ENCODE data around the gene LMNA.
"Not testable (repeated sequence)": the region's sequence is repeated elsewhere in the genome, so short reads cannot be mapped to it uniquely, and the experiment has no call there.

LMNA gene

GRCh38 chr1:156108664-156109241 is 5.8 kb upstream of the LMNA start:
- no peaks in the 10 kb centered on the region for H3K9me3 ChIP-seq (ENCODE audit: control insufficient read depth in 1 of 2, low read length in 2 of 2)
- peaks cover 21 to 46% of the 10 kb centered on the region in 2 donors for H3K4me1 ChIP-seq (ENCODE audit: control insufficient read depth in 1 of 2, insufficient read depth in 2 of 2, low read length in 2 of 2)
- no peak overlapping the region for H3K27ac ChIP-seq (ENCODE audit: low read length)
- peaks cover 0 to 5% of the 10 kb centered on the region in 2 donors for H3K36me3 ChIP-seq (ENCODE audit: control insufficient read depth in 1 of 2, insufficient read depth in 2 of 2, low read length in 2 of 2)
- H3K27me3 ChIP-seq (ENCODE audit: low read depth, low read length), result no peaks in the 10 kb centered on the region
- H3K4me3 ChIP-seq (ENCODE audit: low read depth in 1 of 2, low read length in 2 of 2), result no peak overlapping the region

DNA sequence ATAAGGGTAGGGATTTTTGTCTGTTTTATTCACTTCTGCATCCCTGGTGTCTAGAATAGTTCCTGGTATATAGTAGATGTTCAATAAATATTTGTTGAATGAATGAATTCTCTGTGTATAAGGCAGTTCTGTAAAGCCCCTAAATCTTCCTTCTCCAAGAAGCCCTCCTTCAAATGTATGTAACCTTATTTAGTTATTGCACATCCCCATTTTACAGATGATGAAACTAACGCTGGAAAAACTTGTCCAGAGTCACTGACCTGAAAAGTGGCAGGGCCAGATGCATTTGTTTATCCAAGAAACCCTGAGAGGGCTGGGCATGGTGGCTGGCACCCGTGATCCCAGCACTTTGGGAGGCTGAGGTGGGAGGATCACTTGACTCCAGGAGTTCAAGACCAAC is 4.3 kb upstream of the LMNA start:
- Histone ChIP-seq H3K27me3 (ENCODE audit: low read depth, low read length) (no peaks in the 10 kb centered on the region), H3K4me3 (ENCODE audit: low read depth in 1 of 2, low read length in 2 of 2) (no peak overlapping the region), H3K27ac (ENCODE audit: low read length) (no peak overlapping the region), H3K36me3 (ENCODE audit: control insufficient read depth in 1 of 2, insufficient read depth in 2 of 2, low read length in 2 of 2) (peaks cover 0 to 13% of the 10 kb centered on the region in 2 donors), H3K4me1 (ENCODE audit: control insufficient read depth in 1 of 2, insufficient read depth in 2 of 2, low read length in 2 of 2) (peaks cover 9 to 34% of the 10 kb centered on the region in 2 donors), H3K9me3 (ENCODE audit: control insufficient read depth in 1 of 2, low read length in 2 of 2) (no peaks in the 10 kb centered on the region)

DNA sequence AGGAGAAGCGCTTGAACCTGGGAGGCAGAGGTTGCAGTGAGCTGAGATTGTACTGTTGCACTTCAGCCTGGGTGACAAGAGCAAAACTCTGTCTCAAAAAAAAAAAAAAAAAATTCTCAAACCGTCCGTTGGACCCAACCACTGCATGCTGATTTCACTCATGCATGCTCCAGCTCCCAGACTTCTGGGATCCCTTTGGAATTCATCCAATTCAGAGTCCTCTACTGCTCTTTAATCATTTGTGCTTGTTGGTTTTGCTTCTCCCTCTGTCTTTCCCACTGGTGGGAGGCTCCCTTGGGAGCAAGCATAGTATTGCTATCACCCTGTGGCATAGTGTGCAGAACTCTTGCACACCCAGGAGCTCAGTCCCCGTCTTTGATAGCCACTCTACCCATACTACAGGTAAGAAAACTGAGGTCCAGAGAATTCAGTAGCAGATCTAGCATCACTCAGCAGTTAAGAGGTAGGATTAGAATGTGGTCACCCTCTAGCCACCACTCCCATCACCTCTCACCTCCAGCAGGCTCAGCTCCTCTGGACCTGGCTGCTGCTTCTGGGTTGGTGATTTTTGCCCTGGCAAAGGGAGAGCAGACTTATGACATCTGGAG is 3.1 kb upstream of the LMNA start:
- H3K27me3 ChIP-seq (ENCODE audit: low read depth, low read length), result no peaks in the 10 kb centered on the region
- H3K27ac ChIP-seq (ENCODE audit: low read length), result no peak overlapping the region
- H3K4me1 ChIP-seq (ENCODE audit: control insufficient read depth in 1 of 2, insufficient read depth in 2 of 2, low read length in 2 of 2), result peaks cover 5 to 24% of the 10 kb centered on the region in 2 donors

GRCh38 chr1:156112276-156113137 is 2.0 kb upstream of the LMNA start:
- Histone ChIP-seq H3K36me3 (ENCODE audit: control insufficient read depth in 1 of 2, insufficient read depth in 2 of 2, low read length in 2 of 2) (peaks cover 0 to 15% of the 10 kb centered on the region in 2 donors), H3K4me3 (ENCODE audit: low read depth in 1 of 2, low read length in 2 of 2) (no peak overlapping the region), H3K4me1 (ENCODE audit: control insufficient read depth in 1 of 2, insufficient read depth in 2 of 2, low read length in 2 of 2) (peaks cover 5 to 16% of the 10 kb centered on the region in 2 donors), H3K9me3 (ENCODE audit: control insufficient read depth in 1 of 2, low read length in 2 of 2) (no peaks in the 10 kb centered on the region), H3K27me3 (ENCODE audit: low read depth, low read length) (no peaks in the 10 kb centered on the region), H3K27ac (ENCODE audit: low read length) (no peak overlapping the region)

More for the DNA sequence above, 3.1 kb upstream of the LMNA start:
- H3K4me3 ChIP-seq (ENCODE audit: low read depth in 1 of 2, low read length in 2 of 2), result no peak overlapping the region
- H3K36me3 ChIP-seq (ENCODE audit: control insufficient read depth in 1 of 2, insufficient read depth in 2 of 2, low read length in 2 of 2), result peaks cover 0 to 18% of the 10 kb centered on the region in 2 donors
- no peaks in the 10 kb centered on the region for H3K9me3 ChIP-seq (ENCODE audit: control insufficient read depth in 1 of 2, low read length in 2 of 2)

DNA sequence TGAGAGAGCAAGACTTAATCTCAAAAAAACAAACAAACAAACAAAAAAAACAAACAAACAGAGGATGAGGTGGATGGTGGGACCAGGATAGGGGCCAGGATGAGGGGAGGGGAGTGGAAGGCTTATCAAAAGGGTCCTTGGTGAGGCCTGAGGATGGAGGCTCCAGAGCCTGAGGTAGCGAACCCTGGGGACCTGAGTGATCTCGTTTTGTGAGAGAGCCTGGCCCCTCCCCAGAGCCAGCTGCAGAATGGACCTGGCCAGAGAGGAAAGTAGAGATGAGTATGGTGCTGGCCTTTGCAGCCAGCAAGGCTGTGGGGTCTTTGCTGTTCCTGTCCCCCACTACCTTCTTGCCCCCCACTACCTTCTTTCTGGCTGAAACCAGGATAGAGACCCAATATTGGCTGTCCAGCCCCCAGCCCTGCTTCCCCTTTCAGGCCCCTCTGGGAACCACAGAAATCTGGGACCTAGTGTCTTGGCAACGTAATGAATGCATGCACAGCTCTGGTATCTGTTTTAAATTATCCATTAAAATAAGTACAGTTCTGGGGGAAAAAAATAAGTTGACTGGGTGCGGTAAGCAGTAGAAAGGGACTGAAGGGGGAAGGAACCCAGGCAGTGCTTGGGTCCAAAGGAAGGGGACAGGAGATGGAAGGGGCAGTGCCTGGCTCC is 1.1 kb upstream of the LMNA start:
- H3K9me3 ChIP-seq (ENCODE audit: control insufficient read depth in 1 of 2, low read length in 2 of 2), result no peaks in the 10 kb centered on the region
- peaks cover 0 to 21% of the 10 kb centered on the region in 2 donors for H3K36me3 ChIP-seq (ENCODE audit: control insufficient read depth in 1 of 2, insufficient read depth in 2 of 2, low read length in 2 of 2)
- H3K4me3 ChIP-seq (ENCODE audit: low read depth in 1 of 2, low read length in 2 of 2), result peak overlapping the region in 1 of 2 donors; percentile 92
- no peaks in the 10 kb centered on the region for H3K27me3 ChIP-seq (ENCODE audit: low read depth, low read length)
- H3K27ac ChIP-seq (ENCODE audit: low read length), result peak overlapping the region; percentile 98
- H3K4me1 ChIP-seq (ENCODE audit: control insufficient read depth in 1 of 2, insufficient read depth in 2 of 2, low read length in 2 of 2), result peaks cover 5 to 21% of the 10 kb centered on the region in 2 donors

- Histone ChIP-seq H3K27me3 (ENCODE audit: low read depth, low read length) (no peaks in the 10 kb centered on the region), H3K4me3 (ENCODE audit: low read depth in 1 of 2, low read length in 2 of 2) (peak overlapping the region; percentile 92 to 99), H3K36me3 (ENCODE audit: control insufficient read depth in 1 of 2, insufficient read depth in 2 of 2, low read length in 2 of 2) (peaks cover 2 to 24% of the 10 kb centered on the region in 2 donors), H3K9me3 (ENCODE audit: control insufficient read depth in 1 of 2, low read length in 2 of 2) (no peaks in the 10 kb centered on the region), H3K27ac (ENCODE audit: low read length) (peak overlapping the region; percentile 98), H3K4me1 (ENCODE audit: control insufficient read depth in 1 of 2, insufficient read depth in 2 of 2, low read length in 2 of 2) (peaks cover 8 to 36% of the 10 kb centered on the region in 2 donors)
These were observed 505 bp downstream of the LMNA start for GRCh38 chr1:156114919-156115513.

DNA sequence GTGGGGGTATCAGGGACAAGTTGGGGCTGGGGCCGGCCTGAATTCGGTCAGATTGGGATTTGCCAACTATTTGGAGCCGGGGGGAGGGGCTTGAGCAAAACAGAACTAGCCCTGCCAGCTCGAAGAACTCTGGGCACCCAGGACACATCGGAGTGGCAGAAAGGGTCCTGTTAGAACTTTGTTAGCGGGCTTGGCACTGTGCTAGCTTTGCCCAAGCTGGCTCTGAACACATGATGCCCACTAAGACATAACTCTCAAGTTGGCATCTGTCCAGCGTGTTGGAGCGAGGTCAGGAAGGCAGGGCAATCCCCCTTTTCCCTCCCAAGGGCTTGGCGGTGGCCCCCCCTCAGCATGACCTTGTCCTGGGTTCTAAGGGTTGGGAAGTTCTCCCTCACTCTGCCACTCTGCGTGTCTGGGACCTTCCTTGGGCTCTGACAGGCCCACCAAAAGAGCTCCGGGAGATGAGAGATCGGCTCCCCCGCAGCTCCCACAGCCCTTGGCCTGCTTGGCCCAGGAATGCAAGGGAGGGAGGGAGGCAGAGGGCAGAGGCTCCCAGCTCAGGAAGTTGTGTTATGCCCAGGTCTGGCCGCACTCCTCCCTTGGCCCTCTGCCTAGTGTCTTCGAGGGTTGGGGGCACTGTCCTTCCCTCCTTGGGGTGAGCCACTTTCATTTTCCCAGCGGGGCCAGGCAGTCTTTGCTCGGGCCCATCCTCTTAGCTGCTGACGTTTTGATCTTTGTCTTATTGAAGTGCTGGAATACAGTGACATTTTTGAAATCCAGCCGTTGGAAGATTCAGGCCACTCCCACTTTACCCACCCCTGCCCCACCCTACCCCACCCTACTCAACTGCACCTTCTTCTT is 1.2 kb downstream of the LMNA start:
- peak overlapping the region; percentile 98 for H3K27ac ChIP-seq (ENCODE audit: low read length)
- peaks cover 5 to 24% of the 10 kb centered on the region in 2 donors for H3K36me3 ChIP-seq (ENCODE audit: control insufficient read depth in 1 of 2, insufficient read depth in 2 of 2, low read length in 2 of 2)
- H3K27me3 ChIP-seq (ENCODE audit: low read depth, low read length), result no peaks in the 10 kb centered on the region
- H3K4me3 ChIP-seq (ENCODE audit: low read depth in 1 of 2, low read length in 2 of 2), result peak overlapping the region; percentile 92 to 99
- no peaks in the 10 kb centered on the region for H3K9me3 ChIP-seq (ENCODE audit: control insufficient read depth in 1 of 2, low read length in 2 of 2)
- H3K4me1 ChIP-seq (ENCODE audit: control insufficient read depth in 1 of 2, insufficient read depth in 2 of 2, low read length in 2 of 2), result peaks cover 15 to 43% of the 10 kb centered on the region in 2 donors

DNA sequence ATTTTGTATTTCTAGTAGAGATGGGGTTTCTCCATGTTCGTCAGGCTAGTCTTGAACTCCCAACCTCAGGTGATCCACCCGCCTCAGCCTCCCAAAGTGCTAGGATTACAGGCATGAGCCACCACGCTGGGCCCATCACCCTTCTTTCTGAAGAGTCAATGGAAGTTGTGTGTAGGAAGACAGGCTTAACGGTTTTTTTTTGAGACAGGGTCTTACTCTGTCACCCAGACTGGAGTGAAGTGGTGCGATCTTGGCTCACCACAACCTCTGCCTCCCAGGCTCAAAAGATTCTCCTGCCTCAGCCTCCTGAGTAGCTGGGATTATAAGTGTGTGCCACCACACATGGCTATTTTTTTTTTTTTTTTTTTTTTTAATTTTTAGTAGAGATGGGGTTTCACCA is 2.2 kb downstream of the LMNA start:
- Histone ChIP-seq H3K4me3 (ENCODE audit: low read depth in 1 of 2, low read length in 2 of 2) (peak overlapping the region; percentile 92 to 99), H3K4me1 (ENCODE audit: control insufficient read depth in 1 of 2, insufficient read depth in 2 of 2, low read length in 2 of 2) (peaks cover 24 to 47% of the 10 kb centered on the region in 2 donors), H3K36me3 (ENCODE audit: control insufficient read depth in 1 of 2, insufficient read depth in 2 of 2, low read length in 2 of 2) (peaks cover 5 to 24% of the 10 kb centered on the region in 2 donors), H3K27ac (ENCODE audit: low read length) (peak overlapping the region; percentile 98)
- not testable (repeated sequence) for H3K27me3 ChIP-seq (ENCODE audit: low read depth, low read length); H3K9me3 ChIP-seq (ENCODE audit: control insufficient read depth in 1 of 2, low read length in 2 of 2)

DNA sequence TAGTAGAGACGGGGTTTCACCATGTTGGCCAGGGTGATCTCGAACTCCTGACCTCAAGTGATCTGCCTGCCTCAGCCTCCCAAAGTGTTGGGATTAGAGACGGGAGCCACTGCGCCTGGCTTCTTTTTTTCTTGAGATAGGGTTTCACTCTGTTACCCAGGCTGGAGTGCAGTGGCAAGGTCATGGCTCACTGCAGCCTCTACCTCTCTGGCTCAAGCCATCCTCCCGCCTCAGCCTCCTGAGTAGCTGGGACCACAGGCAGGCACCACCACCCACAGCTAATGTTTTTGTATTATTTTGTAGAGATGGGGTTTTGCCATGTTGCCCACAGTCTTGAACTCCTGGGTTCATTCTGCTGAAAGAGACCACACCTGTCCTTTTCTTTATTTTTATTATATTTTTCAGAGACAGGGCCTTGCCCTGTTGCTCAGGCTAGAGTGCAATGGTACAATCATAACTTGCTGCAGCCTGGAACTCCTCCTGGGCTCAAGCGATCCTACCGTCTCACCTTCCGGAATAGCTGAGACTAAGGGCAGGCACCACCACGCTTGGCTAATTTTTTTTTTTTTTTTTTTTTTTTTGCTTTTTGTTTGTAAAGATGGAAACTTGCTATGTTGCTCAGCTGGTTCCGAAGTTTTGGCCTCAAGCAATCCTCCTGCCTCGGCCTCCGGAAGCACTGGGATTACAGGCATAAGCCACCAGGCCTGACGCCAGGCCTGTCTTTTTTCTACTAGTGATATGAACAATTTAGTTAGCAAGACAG is 3.1 kb downstream of the LMNA start:
- Histone ChIP-seq H3K4me1 (ENCODE audit: control insufficient read depth in 1 of 2, insufficient read depth in 2 of 2, low read length in 2 of 2) (peaks cover 26 to 49% of the 10 kb centered on the region in 2 donors), H3K4me3 (ENCODE audit: low read depth in 1 of 2, low read length in 2 of 2) (peak overlapping the region; percentile 79 to 92), H3K27ac (ENCODE audit: low read length) (peak overlapping the region; percentile 67), H3K27me3 (ENCODE audit: low read depth, low read length) (no peaks in the 10 kb centered on the region), H3K9me3 (ENCODE audit: control insufficient read depth in 1 of 2, low read length in 2 of 2) (no peaks in the 10 kb centered on the region), H3K36me3 (ENCODE audit: control insufficient read depth in 1 of 2, insufficient read depth in 2 of 2, low read length in 2 of 2) (peaks cover 5 to 26% of the 10 kb centered on the region in 2 donors)
